SK-N-SH treated with all-trans-retinoic acid at 6 μM for 48 hours (cell line): ENCODE data around the gene PTPDC1.

Experiments used
- ATAC-seq: fragments of 200-7000 bp; cut with Tn5 transposase; 3 replicates; pipeline ENCODE4 v1.9.1; 2020; ENCODE audit warnings: mild to moderate bottlenecking, moderate library complexity
- ARNTL ChIP-seq: fragments of 450-650 bp; formaldehyde crosslinking; IDR thresholded peaks from 2 replicates; pipeline ENCODE4 v1.5.0; 2020; ENCODE audit warnings: low read depth, mild to moderate bottlenecking, moderate library complexity, borderline replicate concordance
- BACH2 ChIP-seq: fragments of 250-450 bp; sonication (Bioruptor Pico); IDR thresholded peaks from 2 replicates; pipeline ENCODE4 v1.9.0; 2021; ENCODE audit warnings: mild to moderate bottlenecking, borderline replicate concordance
- CSDC2 ChIP-seq: fragments of 250-450 bp; sonication (Bioruptor Pico); IDR thresholded peaks from 2 replicates; pipeline ENCODE4 v1.5.0; 2020; ENCODE audit warnings: mild to moderate bottlenecking, moderate library complexity
- ESRRG ChIP-seq: fragments of 250-450 bp; sonication (Bioruptor Pico); IDR thresholded peaks from 2 replicates; pipeline ENCODE4 v1.6.1; 2021; ENCODE audit warnings: mild to moderate bottlenecking
- GLIS3 ChIP-seq: fragments of 250-450 bp; sonication (Bioruptor Pico); IDR thresholded peaks from 2 replicates; pipeline ENCODE4 v1.5.0; 2020; ENCODE audit warnings: mild to moderate bottlenecking, moderate library complexity
- ISL1 ChIP-seq: fragments of 250-450 bp; sonication (Bioruptor Pico); IDR thresholded peaks from 2 replicates; pipeline ENCODE4 v2.1.2; 2022; ENCODE audit warnings: mild to moderate bottlenecking, moderate library complexity
- OSR1 ChIP-seq: fragments of 250-450 bp; sonication (Bioruptor Pico); IDR thresholded peaks from 2 replicates; pipeline ENCODE4 v1.8.0; 2022; ENCODE audit warnings: moderate library complexity, mild to moderate bottlenecking, inconsistent platforms
- PPARA ChIP-seq: fragments of 250-450 bp; sonication (Bioruptor Pico); IDR thresholded peaks from 2 replicates; pipeline ENCODE4 v1.5.0; 2020; ENCODE audit warnings: mild to moderate bottlenecking, borderline replicate concordance
- RARB ChIP-seq: fragments of 250-450 bp; sonication (Bioruptor Pico); IDR thresholded peaks from 2 replicates; pipeline ENCODE4 v1.8.0; 2021; ENCODE audit warnings: mild to moderate bottlenecking, moderate library complexity
- SNAI2 ChIP-seq: fragments of 250-450 bp; sonication (Bioruptor Pico); IDR thresholded peaks from 2 replicates; pipeline ENCODE4 v1.5.0; 2020; ENCODE audit warnings: mild to moderate bottlenecking, moderate library complexity
- TCF4 ChIP-seq: fragments of 250-450 bp; sonication (Bioruptor Pico); IDR thresholded peaks from 2 replicates; pipeline ENCODE4 v1.8.0; 2021; ENCODE audit warnings: mild to moderate bottlenecking, moderate library complexity, borderline replicate concordance
- TOX ChIP-seq: fragments of 250-450 bp; sonication (Bioruptor Pico); IDR thresholded peaks from 2 replicates; pipeline ENCODE4 v1.8.0; 2021; ENCODE audit warnings: mild to moderate bottlenecking, moderate library complexity, borderline replicate concordance
- ZC3H10 ChIP-seq: fragments of 250-450 bp; sonication (Bioruptor Pico); IDR thresholded peaks from 2 replicates; pipeline ENCODE4 v1.5.1; 2021; ENCODE audit warnings: mild to moderate bottlenecking, moderate library complexity
- ZFP3 ChIP-seq: fragments of 250-450 bp; sonication (Bioruptor Pico); IDR thresholded peaks from 2 replicates; pipeline ENCODE4 v1.5.0; 2020; ENCODE audit warnings: mild to moderate bottlenecking, moderate library complexity
- ZFP30 ChIP-seq: fragments of 450-650 bp; formaldehyde crosslinking; IDR thresholded peaks from 2 replicates; pipeline ENCODE4 v1.5.0; 2022; ENCODE audit warnings: mild to moderate bottlenecking, moderate library complexity
- ZNF565 ChIP-seq: fragments of 450-650 bp; formaldehyde crosslinking; conservative IDR thresholded peaks from 2 replicates; pipeline ENCODE4 v1.5.0; 2020; ENCODE audit warnings: low read depth, mild to moderate bottlenecking, moderate library complexity
- ZNF70 ChIP-seq: fragments of 450-650 bp; formaldehyde crosslinking; IDR thresholded peaks from 2 replicates; pipeline ENCODE4 v1.5.0; 2020; ENCODE audit warnings: mild to moderate bottlenecking, moderate library complexity
- ZNF8 ChIP-seq: fragments of 450-650 bp; formaldehyde crosslinking; IDR thresholded peaks from 2 replicates; pipeline ENCODE4 v1.5.0; 2020; ENCODE audit warnings: mild to moderate bottlenecking, moderate library complexity
- TF ChIP-seq, protein P1 (sequence below): fragments of 250-450 bp; sonication (Bioruptor Pico); IDR thresholded peaks from 2 replicates; pipeline ENCODE4 v1.5.1; 2020; ENCODE audit warnings: low read depth, mild to moderate bottlenecking, moderate library complexity
- TF ChIP-seq, protein P2 (sequence below): fragments of 250-450 bp; sonication (Bioruptor Pico); IDR thresholded peaks from 2 replicates; pipeline ENCODE4 v1.8.0; 2021; ENCODE audit warnings: low read depth, mild to moderate bottlenecking, moderate library complexity, borderline replicate concordance
- TF ChIP-seq, protein P3 (sequence below): fragments of 250-450 bp; sonication (Bioruptor Pico); IDR thresholded peaks from 2 replicates; pipeline ENCODE4 v1.8.0; 2020; ENCODE audit warnings: mild to moderate bottlenecking, moderate library complexity, borderline replicate concordance
- TF ChIP-seq, protein P4 (sequence below): fragments of 250-450 bp; sonication (Bioruptor Pico); IDR thresholded peaks from 2 replicates; pipeline ENCODE4 v1.5.0; 2020; ENCODE audit warnings: mild to moderate bottlenecking, moderate library complexity
- TF ChIP-seq, protein P5 (sequence below): fragments of 250-450 bp; sonication (Bioruptor Pico); IDR thresholded peaks from 2 replicates; pipeline ENCODE4 v1.5.1; 2021; ENCODE audit warnings: mild to moderate bottlenecking, moderate library complexity

The PTPDC1 gene

DNA sequence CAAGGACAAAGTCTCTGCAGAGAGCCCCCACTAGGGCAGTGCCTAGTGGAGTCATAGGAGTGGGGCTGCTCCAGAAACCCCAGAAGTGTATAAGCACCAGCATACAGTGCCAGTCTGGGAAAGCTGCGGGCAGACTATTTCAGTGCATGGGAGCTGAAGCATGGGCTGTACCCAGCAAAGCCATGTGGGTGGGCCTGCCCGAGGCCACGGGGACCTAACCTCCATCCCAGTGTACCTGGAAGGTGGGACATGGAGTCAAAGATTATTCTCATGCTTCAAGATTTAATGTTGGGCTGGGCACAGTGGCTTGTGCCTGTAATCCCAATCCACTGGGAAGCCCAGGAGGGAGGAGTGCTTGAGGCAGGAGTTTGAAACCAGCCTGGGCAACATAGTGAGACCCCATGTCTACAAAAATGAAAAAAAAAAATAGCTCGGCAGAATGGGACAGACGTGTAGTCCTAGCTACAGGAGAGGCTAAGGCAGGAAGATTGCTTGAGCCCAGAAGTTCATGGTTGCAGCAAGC is 36.7 kb downstream of the PTPDC1 start (continued):
- TF ChIP-seq ISL1 (no peak), GLIS3 (CRISPR knock-in tag) (no peak)

DNA sequence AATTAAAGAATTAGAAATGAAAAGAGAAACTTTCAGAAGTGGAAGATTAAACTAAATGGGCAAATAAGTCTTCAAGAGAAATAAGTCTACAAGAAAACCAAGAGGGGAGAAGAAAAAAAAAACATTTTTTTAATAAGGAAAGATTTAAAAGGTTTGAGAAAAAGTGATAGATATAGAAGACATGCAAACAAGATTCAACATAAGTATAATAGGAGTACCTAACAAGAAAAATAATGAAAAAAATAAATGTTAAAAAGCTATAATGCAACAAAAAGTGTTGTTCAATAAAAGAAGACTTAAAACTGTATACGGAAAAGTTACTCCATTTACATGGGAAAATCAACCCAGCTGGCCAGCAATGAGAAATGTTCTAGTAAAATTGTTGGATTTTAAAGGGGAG is 42.6 kb downstream of the PTPDC1 start:
- TF ChIP-seq RARB (CRISPR knock-in tag) (no peak), ZNF8 (no peak), ARNTL (CRISPR knock-in tag) (no peak), ZC3H10 (CRISPR knock-in tag) (no peak), GLIS3 (CRISPR knock-in tag) (no peak), BACH2 (no peak), ESRRG (no peak), PPARA (no peak), ISL1 (no peak), OSR1 (CRISPR knock-in tag) (no peak), TOX (CRISPR knock-in tag) (no peak), TCF4 (no peak), CSDC2 (CRISPR knock-in tag) (no peak)
- TF ChIP-seq, protein P1, sequence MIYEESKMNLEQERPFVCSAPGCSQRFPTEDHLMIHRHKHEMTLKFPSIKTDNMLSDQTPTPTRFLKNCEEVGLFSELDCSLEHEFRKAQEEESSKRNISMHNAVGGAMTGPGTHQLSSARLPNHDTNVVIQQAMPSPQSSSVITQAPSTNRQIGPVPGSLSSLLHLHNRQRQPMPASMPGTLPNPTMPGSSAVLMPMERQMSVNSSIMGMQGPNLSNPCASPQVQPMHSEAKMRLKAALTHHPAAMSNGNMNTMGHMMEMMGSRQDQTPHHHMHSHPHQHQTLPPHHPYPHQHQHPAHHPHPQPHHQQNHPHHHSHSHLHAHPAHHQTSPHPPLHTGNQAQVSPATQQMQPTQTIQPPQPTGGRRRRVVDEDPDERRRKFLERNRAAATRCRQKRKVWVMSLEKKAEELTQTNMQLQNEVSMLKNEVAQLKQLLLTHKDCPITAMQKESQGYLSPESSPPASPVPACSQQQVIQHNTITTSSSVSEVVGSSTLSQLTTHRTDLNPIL = no peak
- TF ChIP-seq, protein P2, sequence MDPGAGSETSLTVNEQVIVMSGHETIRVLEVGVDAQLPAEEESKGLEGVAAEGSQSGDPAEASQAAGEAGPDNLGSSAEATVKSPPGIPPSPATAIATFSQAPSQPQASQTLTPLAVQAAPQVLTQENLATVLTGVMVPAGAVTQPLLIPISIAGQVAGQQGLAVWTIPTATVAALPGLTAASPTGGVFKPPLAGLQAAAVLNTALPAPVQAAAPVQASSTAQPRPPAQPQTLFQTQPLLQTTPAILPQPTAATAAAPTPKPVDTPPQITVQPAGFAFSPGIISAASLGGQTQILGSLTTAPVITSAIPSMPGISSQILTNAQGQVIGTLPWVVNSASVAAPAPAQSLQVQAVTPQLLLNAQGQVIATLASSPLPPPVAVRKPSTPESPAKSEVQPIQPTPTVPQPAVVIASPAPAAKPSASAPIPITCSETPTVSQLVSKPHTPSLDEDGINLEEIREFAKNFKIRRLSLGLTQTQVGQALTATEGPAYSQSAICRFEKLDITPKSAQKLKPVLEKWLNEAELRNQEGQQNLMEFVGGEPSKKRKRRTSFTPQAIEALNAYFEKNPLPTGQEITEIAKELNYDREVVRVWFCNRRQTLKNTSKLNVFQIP = no peak
- TF ChIP-seq, protein P3, sequence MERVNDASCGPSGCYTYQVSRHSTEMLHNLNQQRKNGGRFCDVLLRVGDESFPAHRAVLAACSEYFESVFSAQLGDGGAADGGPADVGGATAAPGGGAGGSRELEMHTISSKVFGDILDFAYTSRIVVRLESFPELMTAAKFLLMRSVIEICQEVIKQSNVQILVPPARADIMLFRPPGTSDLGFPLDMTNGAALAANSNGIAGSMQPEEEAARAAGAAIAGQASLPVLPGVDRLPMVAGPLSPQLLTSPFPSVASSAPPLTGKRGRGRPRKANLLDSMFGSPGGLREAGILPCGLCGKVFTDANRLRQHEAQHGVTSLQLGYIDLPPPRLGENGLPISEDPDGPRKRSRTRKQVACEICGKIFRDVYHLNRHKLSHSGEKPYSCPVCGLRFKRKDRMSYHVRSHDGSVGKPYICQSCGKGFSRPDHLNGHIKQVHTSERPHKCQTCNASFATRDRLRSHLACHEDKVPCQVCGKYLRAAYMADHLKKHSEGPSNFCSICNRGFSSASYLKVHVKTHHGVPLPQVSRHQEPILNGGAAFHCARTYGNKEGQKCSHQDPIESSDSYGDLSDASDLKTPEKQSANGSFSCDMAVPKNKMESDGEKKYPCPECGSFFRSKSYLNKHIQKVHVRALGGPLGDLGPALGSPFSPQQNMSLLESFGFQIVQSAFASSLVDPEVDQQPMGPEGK (CRISPR knock-in tag) = no peak
- TF ChIP-seq, protein P4, sequence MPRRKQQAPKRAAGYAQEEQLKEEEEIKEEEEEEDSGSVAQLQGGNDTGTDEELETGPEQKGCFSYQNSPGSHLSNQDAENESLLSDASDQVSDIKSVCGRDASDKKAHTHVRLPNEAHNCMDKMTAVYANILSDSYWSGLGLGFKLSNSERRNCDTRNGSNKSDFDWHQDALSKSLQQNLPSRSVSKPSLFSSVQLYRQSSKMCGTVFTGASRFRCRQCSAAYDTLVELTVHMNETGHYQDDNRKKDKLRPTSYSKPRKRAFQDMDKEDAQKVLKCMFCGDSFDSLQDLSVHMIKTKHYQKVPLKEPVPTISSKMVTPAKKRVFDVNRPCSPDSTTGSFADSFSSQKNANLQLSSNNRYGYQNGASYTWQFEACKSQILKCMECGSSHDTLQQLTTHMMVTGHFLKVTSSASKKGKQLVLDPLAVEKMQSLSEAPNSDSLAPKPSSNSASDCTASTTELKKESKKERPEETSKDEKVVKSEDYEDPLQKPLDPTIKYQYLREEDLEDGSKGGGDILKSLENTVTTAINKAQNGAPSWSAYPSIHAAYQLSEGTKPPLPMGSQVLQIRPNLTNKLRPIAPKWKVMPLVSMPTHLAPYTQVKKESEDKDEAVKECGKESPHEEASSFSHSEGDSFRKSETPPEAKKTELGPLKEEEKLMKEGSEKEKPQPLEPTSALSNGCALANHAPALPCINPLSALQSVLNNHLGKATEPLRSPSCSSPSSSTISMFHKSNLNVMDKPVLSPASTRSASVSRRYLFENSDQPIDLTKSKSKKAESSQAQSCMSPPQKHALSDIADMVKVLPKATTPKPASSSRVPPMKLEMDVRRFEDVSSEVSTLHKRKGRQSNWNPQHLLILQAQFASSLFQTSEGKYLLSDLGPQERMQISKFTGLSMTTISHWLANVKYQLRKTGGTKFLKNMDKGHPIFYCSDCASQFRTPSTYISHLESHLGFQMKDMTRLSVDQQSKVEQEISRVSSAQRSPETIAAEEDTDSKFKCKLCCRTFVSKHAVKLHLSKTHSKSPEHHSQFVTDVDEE (CRISPR knock-in tag) = no peak
- ATAC-seq = no peak

DNA sequence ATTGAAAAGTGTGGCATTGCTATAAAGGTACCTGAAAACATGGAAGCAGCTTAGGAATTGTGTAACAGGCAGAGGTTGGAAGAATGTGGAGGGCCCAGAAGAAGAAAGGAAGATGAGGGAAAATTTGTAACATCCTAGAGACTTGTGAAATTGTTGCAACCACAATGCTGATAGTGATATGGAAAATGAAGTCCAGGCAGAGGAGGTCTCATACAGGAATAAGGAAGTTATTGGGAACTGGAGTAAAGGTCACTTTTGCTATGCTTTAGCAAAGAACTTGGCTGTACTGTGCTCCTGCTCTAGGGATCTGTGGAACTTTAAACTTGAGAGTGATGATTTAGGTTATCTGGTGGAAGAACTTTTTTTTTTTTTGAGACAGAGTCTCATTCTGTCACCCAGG is 43.5 kb downstream of the PTPDC1 start:
- no peak for ATAC-seq
- TF ChIP-seq ZFP3 (CRISPR knock-in tag) (no peak), RARB (CRISPR knock-in tag) (no peak), TCF4 (no peak), ZNF565 (CRISPR knock-in tag) (no peak), SNAI2 (CRISPR knock-in tag) (no peak), ARNTL (CRISPR knock-in tag) (no peak)
- TF ChIP-seq, protein P5, sequence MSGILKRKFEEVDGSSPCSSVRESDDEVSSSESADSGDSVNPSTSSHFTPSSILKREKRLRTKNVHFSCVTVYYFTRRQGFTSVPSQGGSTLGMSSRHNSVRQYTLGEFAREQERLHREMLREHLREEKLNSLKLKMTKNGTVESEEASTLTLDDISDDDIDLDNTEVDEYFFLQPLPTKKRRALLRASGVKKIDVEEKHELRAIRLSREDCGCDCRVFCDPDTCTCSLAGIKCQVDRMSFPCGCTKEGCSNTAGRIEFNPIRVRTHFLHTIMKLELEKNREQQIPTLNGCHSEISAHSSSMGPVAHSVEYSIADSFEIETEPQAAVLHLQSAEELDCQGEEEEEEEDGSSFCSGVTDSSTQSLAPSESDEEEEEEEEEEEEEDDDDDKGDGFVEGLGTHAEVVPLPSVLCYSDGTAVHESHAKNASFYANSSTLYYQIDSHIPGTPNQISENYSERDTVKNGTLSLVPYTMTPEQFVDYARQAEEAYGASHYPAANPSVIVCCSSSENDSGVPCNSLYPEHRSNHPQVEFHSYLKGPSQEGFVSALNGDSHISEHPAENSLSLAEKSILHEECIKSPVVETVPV (CRISPR knock-in tag) = no peak

DNA sequence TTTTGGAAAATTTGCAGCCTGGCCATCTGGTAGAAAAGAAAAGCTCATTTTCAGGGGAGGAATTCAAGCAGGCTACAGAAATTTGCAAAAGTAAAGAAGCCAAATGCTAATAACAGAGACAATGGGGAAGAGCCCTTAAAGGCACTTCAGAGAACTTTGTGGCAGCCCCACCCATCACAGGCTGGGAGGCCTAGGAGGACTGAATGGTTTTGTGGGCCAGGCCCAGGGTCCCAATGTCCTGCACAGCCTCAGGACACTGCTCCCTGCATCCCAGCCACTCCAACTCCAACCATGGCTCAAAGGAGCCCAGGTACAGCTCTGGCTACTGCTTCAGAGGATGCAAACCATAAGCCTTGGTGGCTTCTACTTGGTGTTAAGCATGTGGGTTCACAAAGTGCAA is 44.3 kb downstream of the PTPDC1 start:
- no peak for ATAC-seq
- TF ChIP-seq ZNF8 (no peak), PPARA (no peak), BACH2 (no peak), OSR1 (CRISPR knock-in tag) (no peak), ZNF565 (CRISPR knock-in tag) (no peak), ZFP30 (CRISPR knock-in tag) (no peak), RARB (CRISPR knock-in tag) (no peak), TCF4 (no peak), ZFP3 (CRISPR knock-in tag) (no peak), ZNF70 (no peak)
- TF ChIP-seq, protein P5 (CRISPR knock-in tag) = no peak
- TF ChIP-seq, protein P3 (CRISPR knock-in tag) = no peak
- TF ChIP-seq, protein P1 = no peak
